DMS114 treated with DMSO at 0.1 percent for 48 hours (cell line): ENCODE results near the gene TTC27.
"Not testable (repeated sequence)": the region's sequence is repeated elsewhere in the genome, so short reads cannot be mapped to it uniquely, and the experiment has no call there.

Source experiments
- DNase-seq: peaks from one replicate; lab custom pipeline; 2025; ENCODE audit not compliant: unreplicated experiment; lab: John Stamatoyannopoulos, UW

TTC27 gene

GRCh38 chr2:32847734-32848133, 219.9 kb downstream of the TTC27 start:
- DNase-seq = no peak

GRCh38 chr2:32849456-32850194, 221.8 kb downstream of the TTC27 start:
- no peak for DNase-seq

GRCh38 chr2:32851777-32852439, 224.1 kb downstream of the TTC27 start:
- DNase-seq = no peak

GRCh38 chr2:32852856-32853255, 225.0 kb downstream of the TTC27 start:
- no peak for DNase-seq

- DNase-seq = no peak
Observed at GRCh38 chr2:32856891-32857290, 229.0 kb downstream of the TTC27 start.

- no peak for DNase-seq
Observed at GRCh38 chr2:32858713-32859112, 230.9 kb downstream of the TTC27 start.

GRCh38 chr2:32860385-32860784, 232.5 kb downstream of the TTC27 start:
- DNase-seq = no peak

- DNase-seq = no peak
Observed at GRCh38 chr2:32862269-32863055, 234.6 kb downstream of the TTC27 start.

GRCh38 chr2:32863326-32863725, 235.5 kb downstream of the TTC27 start:
- DNase-seq = no peak

- no peak for DNase-seq
Observed at GRCh38 chr2:32863803-32864202, 236.0 kb downstream of the TTC27 start.

GRCh38 chr2:32864334-32865111, 236.7 kb downstream of the TTC27 start:
- no peak for DNase-seq

GRCh38 chr2:32865399-32866068, 237.7 kb downstream of the TTC27 start:
- DNase-seq = no peak

- not testable (repeated sequence) for DNase-seq
Observed at GRCh38 chr2:32866462-32866861, 238.6 kb downstream of the TTC27 start.
